ENCODE results near the gene STIL.
A peak's percentile ranks its signal among the peaks of the same experiment; 100 is the strongest.

The STIL gene

DNA sequence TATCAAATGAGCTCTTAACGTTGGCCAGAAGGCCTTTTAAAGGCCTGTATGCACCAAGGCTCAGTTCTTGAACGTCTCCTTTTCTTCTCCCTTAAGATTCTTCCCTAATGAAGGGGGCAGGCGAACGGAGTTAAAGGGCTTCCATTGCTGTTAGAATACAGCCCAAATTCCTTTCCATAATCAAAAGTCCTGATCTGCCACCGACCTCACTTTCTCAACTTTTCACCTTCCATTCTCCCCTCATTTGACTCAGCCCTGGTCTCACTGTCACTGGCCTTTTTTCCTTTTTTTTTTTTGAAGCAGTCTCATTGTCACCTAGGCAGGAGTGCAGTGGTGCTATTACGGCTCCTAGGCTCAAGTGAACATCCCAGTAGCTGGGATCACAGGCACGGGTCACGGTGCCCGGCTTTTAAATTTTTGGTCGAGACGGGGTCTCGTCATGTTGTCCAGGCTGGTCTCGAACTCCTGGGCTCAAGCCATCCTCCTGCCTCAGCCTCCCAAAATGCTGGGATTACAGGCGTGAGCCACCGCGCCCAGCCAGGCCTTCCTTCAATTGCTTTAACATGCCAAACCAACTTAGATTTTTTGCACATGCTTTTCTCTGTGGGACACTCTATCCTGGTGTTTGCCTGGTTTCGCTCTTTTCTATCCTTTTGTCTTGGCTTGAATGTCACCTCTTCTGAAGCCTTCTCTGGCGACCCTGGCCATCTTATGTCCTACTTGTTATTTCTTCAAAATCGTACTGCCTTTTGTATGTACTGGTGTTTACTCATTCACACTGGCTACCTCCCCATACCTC is 19.0 kb upstream of the STIL start:
- in situ Hi-C loops (cut with HindIII; ENCODE audit: low sequenced_read_pairs): no loop called here
- DNase-seq (ENCODE audit: low read depth, low spot score): no peak
- H3K4me3 ChIP-seq (ENCODE audit: low read depth, low read length): peak overlapping the region; percentile 94
- TF ChIP-seq, protein P1, sequence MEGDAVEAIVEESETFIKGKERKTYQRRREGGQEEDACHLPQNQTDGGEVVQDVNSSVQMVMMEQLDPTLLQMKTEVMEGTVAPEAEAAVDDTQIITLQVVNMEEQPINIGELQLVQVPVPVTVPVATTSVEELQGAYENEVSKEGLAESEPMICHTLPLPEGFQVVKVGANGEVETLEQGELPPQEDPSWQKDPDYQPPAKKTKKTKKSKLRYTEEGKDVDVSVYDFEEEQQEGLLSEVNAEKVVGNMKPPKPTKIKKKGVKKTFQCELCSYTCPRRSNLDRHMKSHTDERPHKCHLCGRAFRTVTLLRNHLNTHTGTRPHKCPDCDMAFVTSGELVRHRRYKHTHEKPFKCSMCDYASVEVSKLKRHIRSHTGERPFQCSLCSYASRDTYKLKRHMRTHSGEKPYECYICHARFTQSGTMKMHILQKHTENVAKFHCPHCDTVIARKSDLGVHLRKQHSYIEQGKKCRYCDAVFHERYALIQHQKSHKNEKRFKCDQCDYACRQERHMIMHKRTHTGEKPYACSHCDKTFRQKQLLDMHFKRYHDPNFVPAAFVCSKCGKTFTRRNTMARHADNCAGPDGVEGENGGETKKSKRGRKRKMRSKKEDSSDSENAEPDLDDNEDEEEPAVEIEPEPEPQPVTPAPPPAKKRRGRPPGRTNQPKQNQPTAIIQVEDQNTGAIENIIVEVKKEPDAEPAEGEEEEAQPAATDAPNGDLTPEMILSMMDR (IDR thresholded peaks at IDR 0.05; ENCODE audit: low read depth, low read length): no peak

DNA sequence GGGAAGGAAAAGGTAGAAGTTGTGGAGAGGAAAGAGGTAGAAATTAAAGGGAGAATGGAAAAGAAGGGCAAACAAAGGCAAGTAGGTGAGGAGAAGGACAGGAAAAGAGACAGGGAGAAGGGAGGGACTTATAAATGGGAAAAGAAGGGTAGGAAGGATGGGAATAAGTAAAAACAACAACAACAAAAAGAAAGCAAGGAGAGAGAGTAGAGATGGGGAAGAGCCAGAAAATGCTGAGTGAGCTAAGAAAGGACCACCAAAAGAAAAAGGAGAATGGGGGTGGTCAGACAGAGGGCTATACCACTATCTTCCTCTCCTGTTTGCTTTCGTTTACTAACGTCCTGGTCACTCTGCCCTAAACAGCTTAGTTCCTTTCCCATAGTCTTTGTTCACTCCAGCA is 17.9 kb upstream of the STIL start:
- no peak for DNase-seq (ENCODE audit: low read depth, low spot score)
- TF ChIP-seq, protein P1 (IDR thresholded peaks at IDR 0.05; ENCODE audit: low read depth, low read length): no peak
- no peak overlapping the region for H3K4me3 ChIP-seq (ENCODE audit: low read depth, low read length)
- in situ Hi-C loops (cut with HindIII; ENCODE audit: low sequenced_read_pairs): no loop called here

DNA sequence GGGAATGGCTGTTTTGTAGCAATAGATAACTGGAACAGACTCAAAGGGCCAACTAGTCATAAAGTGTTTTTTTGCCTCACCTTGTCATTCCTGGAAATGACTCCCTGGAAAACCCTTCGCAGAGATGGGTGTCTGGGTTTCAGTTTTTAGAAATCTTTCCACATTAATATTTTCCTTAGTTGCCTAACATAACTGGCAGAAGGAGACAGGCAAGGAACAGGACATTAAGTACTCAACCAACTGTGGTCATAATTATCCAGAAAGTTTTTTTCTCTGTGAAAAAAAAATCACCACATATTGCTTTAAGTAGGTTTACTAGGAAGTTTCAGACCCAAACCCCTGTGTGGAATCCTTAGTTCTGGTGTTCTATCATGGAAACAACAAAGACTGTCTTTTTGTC is 16.3 kb upstream of the STIL start:
- TF ChIP-seq, protein P1 (IDR thresholded peaks at IDR 0.05; ENCODE audit: low read depth, low read length): no peak
- DNase-seq (ENCODE audit: low read depth, low spot score): no peak
- no peak overlapping the region for H3K4me3 ChIP-seq (ENCODE audit: low read depth, low read length)
- in situ Hi-C loops (cut with HindIII; ENCODE audit: low sequenced_read_pairs): no loop called here

DNA sequence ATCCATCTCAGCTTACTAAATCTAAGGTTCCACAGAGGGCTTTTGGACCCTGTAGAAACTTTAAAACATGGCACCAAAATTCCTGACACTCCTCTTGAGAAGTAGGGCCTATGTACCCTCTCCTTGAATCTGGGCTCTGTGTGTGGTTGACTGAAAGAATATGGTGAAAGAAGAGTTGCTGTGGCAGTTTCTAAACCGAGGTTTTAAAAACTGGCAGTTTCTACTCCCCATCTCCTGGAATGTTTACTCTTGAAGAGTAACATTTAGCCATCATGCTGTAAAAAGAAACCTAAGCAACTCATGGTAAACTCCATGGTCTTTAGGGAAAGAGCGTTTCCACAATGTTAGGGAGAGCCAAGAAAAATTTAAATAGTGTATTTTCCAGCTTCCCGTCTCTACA is 15.0 kb upstream of the STIL start:
- no peak overlapping the region for H3K4me3 ChIP-seq (ENCODE audit: low read depth, low read length)
- no peak for DNase-seq (ENCODE audit: low read depth, low spot score)
- TF ChIP-seq, protein P1 (IDR thresholded peaks at IDR 0.05; ENCODE audit: low read depth, low read length): no peak
- in situ Hi-C loops (cut with HindIII; ENCODE audit: low sequenced_read_pairs): no loop called here

DNA sequence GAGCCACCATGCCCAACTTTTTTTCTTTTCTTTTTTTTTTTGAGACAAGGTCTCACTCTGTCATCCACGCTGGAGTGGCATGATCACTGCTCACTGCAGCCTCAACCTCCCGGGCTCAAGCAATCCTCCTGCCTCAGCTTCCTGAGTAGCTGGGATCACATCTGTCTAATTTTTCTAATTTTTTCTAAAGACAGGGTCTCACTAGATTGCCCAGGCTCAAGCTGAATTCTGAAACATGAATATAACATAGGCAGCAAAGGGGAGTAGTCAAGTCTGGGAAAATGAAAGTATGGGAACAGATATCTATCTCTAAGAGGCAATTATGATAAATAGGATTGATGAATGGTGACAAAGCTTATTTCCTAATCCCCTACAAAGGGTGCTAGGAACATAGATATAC is 12.3 kb upstream of the STIL start:
- TF ChIP-seq, protein P1 (IDR thresholded peaks at IDR 0.05; ENCODE audit: low read depth, low read length): no peak
- H3K4me3 ChIP-seq (ENCODE audit: low read depth, low read length): no peak overlapping the region
- no peak for DNase-seq (ENCODE audit: low read depth, low spot score)
- in situ Hi-C loops (cut with HindIII; ENCODE audit: low sequenced_read_pairs): no loop called here

DNA sequence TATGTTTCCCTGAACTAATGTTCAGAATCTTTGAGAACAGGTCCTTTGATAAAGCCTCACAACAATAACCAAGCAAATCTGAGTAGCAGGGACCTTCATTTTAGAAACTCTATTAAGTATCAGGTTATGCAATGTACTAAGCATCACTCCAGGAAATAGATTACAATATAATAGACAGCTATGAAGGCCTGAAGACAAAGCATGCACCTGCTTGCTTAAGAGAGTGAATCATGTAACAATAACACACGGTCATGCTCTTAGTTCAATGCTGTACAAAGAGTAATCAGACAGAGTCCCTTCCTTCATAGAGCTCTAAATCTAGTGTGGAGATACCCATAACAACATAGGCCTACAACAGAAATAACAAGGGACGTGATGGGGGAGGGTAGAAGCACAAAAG is 11.6 kb upstream of the STIL start:
- DNase-seq (ENCODE audit: low read depth, low spot score): no peak
- in situ Hi-C loops (cut with HindIII; ENCODE audit: low sequenced_read_pairs): no loop called here
- H3K4me3 ChIP-seq (ENCODE audit: low read depth, low read length): no peak overlapping the region
- TF ChIP-seq, protein P1 (IDR thresholded peaks at IDR 0.05; ENCODE audit: low read depth, low read length): no peak
